GM12873 (cell line): ENCODE measurements around the gene TNK1.
A peak's percentile ranks its signal among the peaks of the same experiment; 100 is the strongest.

Experiments
- CTCF ChIP-seq: IDR thresholded peaks from 2 replicates; pipeline ENCODE4 v1.5.1; 2012; ENCODE audit warnings: low read depth, mild to moderate bottlenecking, moderate library complexity, low read length, control low read depth; ENCODE audit not compliant: insufficient read depth; ENCODE audit errors: missing control alignments

The TNK1 gene

GRCh38 chr17:7413346-7413985 lies 32.6 kb downstream of the TNK1 start:
- no peak for TF ChIP-seq CTCF

- no peak for TF ChIP-seq CTCF
Measured at GRCh38 chr17:7414837-7415236, 33.9 kb downstream of the TNK1 start.

GRCh38 chr17:7415784-7416183 lies 34.9 kb downstream of the TNK1 start:
- no peak for TF ChIP-seq CTCF

GRCh38 chr17:7416323-7416722 lies 35.4 kb downstream of the TNK1 start:
- TF ChIP-seq CTCF = peak; percentile 23

- no peak for TF ChIP-seq CTCF
Measured at GRCh38 chr17:7417056-7417655, 36.3 kb downstream of the TNK1 start.

- no peak for TF ChIP-seq CTCF
Measured at GRCh38 chr17:7418472-7419152, 37.7 kb downstream of the TNK1 start.

- no peak for TF ChIP-seq CTCF
Measured at GRCh38 chr17:7419819-7420610, 39.1 kb downstream of the TNK1 start, which contains the start of gene SPEM1. TSS of gene SPEM1 (plus strand) at chr17:7420324. CDS start at chr17:7420385, 61 bp downstream.
